Measurements from ENCODE around the gene TVP23C.
"Not testable (repeated sequence)": the region's sequence is repeated elsewhere in the genome, so short reads cannot be mapped to it uniquely, and the experiment has no call there.

Gene TVP23C

GRCh38 chr17:15526292-15527218, 36.7 kb downstream of the TVP23C start:
- DNase-seq (ENCODE audit: low spot score) = peak; percentile 80

- DNase-seq (ENCODE audit: low spot score) = not testable (repeated sequence)
These were observed 38.0 kb downstream of the TVP23C start for GRCh38 chr17:15524990-15525985.

GRCh38 chr17:15516150-15516549, 47.1 kb downstream of the TVP23C start:
- no peak for DNase-seq (ENCODE audit: low spot score)

GRCh38 chr17:15514469-15514868, 48.8 kb downstream of the TVP23C start:
- no peak for DNase-seq (ENCODE audit: low spot score)

- no peak for DNase-seq (ENCODE audit: low spot score)
These were observed 49.3 kb downstream of the TVP23C start for GRCh38 chr17:15513856-15514459.

- peak; percentile 69 for DNase-seq (ENCODE audit: low spot score)
These were observed 50.1 kb downstream of the TVP23C start for GRCh38 chr17:15513058-15513791.

- no peak for DNase-seq (ENCODE audit: low spot score)
These were observed 51.1 kb downstream of the TVP23C start for GRCh38 chr17:15512071-15512709.

- no peak for DNase-seq (ENCODE audit: low spot score)
These were observed 52.1 kb downstream of the TVP23C start for GRCh38 chr17:15511142-15511541.

- no peak for DNase-seq (ENCODE audit: low spot score)
These were observed 52.9 kb downstream of the TVP23C start for GRCh38 chr17:15510361-15510760.

- DNase-seq (ENCODE audit: low spot score) = no peak
These were observed 54.2 kb downstream of the TVP23C start for GRCh38 chr17:15509095-15509494.

GRCh38 chr17:15508466-15508865, 54.8 kb downstream of the TVP23C start:
- DNase-seq (ENCODE audit: low spot score) = no peak

GRCh38 chr17:15507896-15508295, 55.4 kb downstream of the TVP23C start:
- DNase-seq (ENCODE audit: low spot score) = no peak

- DNase-seq (ENCODE audit: low spot score) = no peak
These were observed 56.3 kb downstream of the TVP23C start for GRCh38 chr17:15507001-15507400.

GRCh38 chr17:15505708-15506107, 57.6 kb downstream of the TVP23C start:
- DNase-seq (ENCODE audit: low spot score) = not testable (repeated sequence)

- DNase-seq (ENCODE audit: low spot score) = no peak
These were observed 59.6 kb downstream of the TVP23C start for GRCh38 chr17:15503731-15504130.

GRCh38 chr17:15502369-15503112, 60.7 kb downstream of the TVP23C start:
- peak; percentile 86 for DNase-seq (ENCODE audit: low spot score)

GRCh38 chr17:15501793-15502192, 61.5 kb downstream of the TVP23C start:
- no peak for DNase-seq (ENCODE audit: low spot score)

GRCh38 chr17:15501282-15501681, 62.0 kb downstream of the TVP23C start:
- no peak for DNase-seq (ENCODE audit: low spot score)

- no peak for DNase-seq (ENCODE audit: low spot score)
These were observed 65.2 kb downstream of the TVP23C start for GRCh38 chr17:15498107-15498506.

Data from Ammon's horn (tissue), 1 donor.